HCT116 (cell line): ENCODE results near the gene GPR108. TPM values are rescaled to one million over a fixed set of nuclear protein-coding genes. Genes with fewer than 3 reads are reported as not detected.

Experiments used
- ATAC-seq: fragments of 200-7000 bp; cut with Tn5 transposase; 2 replicates; pipeline ENCODE4 v1.9.1; 2020; ENCODE audit warnings: mild to moderate bottlenecking, moderate library complexity
- BruUV-seq: library from RNA; stranded (reverse); fragments of 400-500 nt; replicated peaks from 2 replicates; lab custom pipeline; 2021; lab: Mats Ljungman, UMichigan
- CTCF ChIA-PET: fragments of 300-600 bp; sonication (Branson Sonifier 250); formaldehyde crosslinking; loops from one replicate; lab custom pipeline; 2021; ENCODE audit warnings: antibody characterized with exemption; lab: Charles Lee
- POLR2A ChIA-PET: fragments of 300-600, 350-600 bp; sonication (Branson Sonifier 250); formaldehyde crosslinking; loops from one replicate; lab custom pipeline; 2021; ENCODE audit warnings: antibody characterized with exemption; lab: Charles Lee
- RAD21 ChIA-PET, 2 experiments: fragments of 300-600 bp; sonication (Branson Sonifier 250); formaldehyde crosslinking; loops; one replicate each; lab custom pipeline; 2023; ENCODE audit warnings: low total read pairs in 2 of 2; ENCODE audit not compliant: uncharacterized antibody in 2 of 2, unreplicated experiment in 2 of 2, low non-redundant PET in 1 of 2; lab: Charles Lee
- DNase-seq: peaks from one replicate; pipeline ENCODE4 v3.0.0-alpha.2; 2010; ENCODE audit warnings: low read depth, low spot score
- H2AFZ ChIP-seq: fragments of 200-600 bp; shearing (Covaris generic), sonication (generic); 2 replicates; pipeline ENCODE4 v1.6.1; 2017; ENCODE audit warnings: low read depth, mixed run types, mixed read lengths, antibody characterized with exemption, low read length; ENCODE audit not compliant: poor library complexity, severe bottlenecking
- H3K27ac ChIP-seq: 2 replicates; pipeline ENCODE4 v1.5.1; 2012; ENCODE audit warnings: low read depth, low read length
- H3K27me3 ChIP-seq: fragments of 200-600 bp; sonication (generic); 2 replicates; pipeline ENCODE4 v1.6.1; 2016; ENCODE audit warnings: mixed run types, low read length, mixed read lengths; ENCODE audit not compliant: insufficient read depth
- H3K36me3 ChIP-seq, 2 experiments: fragments of 200-500 bp in 1 of 2; fragments of 200-600 bp in 1 of 2; sonication (Bioruptor generic) in 1 of 2; sonication (generic) in 1 of 2; 2 replicates each; pipeline versions ENCODE4 v1.5.1 to v1.6.1; 2014 to 2016; ENCODE audit warnings: low read length in 2 of 2, inconsistent platforms in 1 of 2, mixed read lengths in 1 of 2, mixed run types in 1 of 2; ENCODE audit not compliant: insufficient read depth in 2 of 2, control insufficient read depth in 1 of 2
- H3K4me1 ChIP-seq, 2 experiments: fragments of 200-600 bp in 1 of 2; sonication (generic) in 1 of 2; 2 replicates each; pipeline versions ENCODE4 v1.5.1 to v1.6.1; 2012 to 2017; ENCODE audit warnings: low read length in 2 of 2, inconsistent platforms in 1 of 2, mild to moderate bottlenecking in 1 of 2, mixed read lengths in 1 of 2, mixed run types in 1 of 2, moderate library complexity in 1 of 2; ENCODE audit not compliant: insufficient read depth in 2 of 2, control insufficient read depth in 1 of 2
- H3K4me2 ChIP-seq: fragments of 200-600 bp; sonication (generic); 2 replicates; pipeline ENCODE4 v1.6.1; 2017; ENCODE audit warnings: mixed run types, low read length, mixed read lengths
- H3K4me3 ChIP-seq, 2 experiments: fragments of 200-600 bp in 1 of 2; sonication (generic) in 1 of 2; replicated peaks in 1 of 2; 2 replicates each; pipeline ENCODE4 v1.5.1; 2011 to 2016; ENCODE audit warnings: low read length in 2 of 2, control low read depth in 1 of 2, low read depth in 1 of 2, mild to moderate bottlenecking in 1 of 2, mixed read lengths in 1 of 2, mixed run types in 1 of 2
- H3K79me2 ChIP-seq: fragments of 200-600 bp; sonication (generic); 2 replicates; pipeline ENCODE4 v1.6.1; 2017; ENCODE audit warnings: mild to moderate bottlenecking, mixed run types, low read length, moderate library complexity, mixed read lengths; ENCODE audit not compliant: insufficient read depth
- H3K9ac ChIP-seq: fragments of 200-600 bp; sonication (generic); 2 replicates; pipeline ENCODE4 v1.6.1; 2016; ENCODE audit warnings: low read length, mixed read lengths
- H3K9me2 ChIP-seq: fragments of 200-600 bp; sonication (generic), shearing (Covaris generic); 2 replicates; pipeline ENCODE4 v1.6.1; 2017; ENCODE audit warnings: mixed run types, mild to moderate bottlenecking, moderate library complexity; ENCODE audit not compliant: insufficient read depth
- H3K9me3 ChIP-seq, 2 experiments: fragments of 200-500 bp in 1 of 2; fragments of 200-600 bp in 1 of 2; sonication (Bioruptor generic) in 1 of 2; sonication (generic) in 1 of 2; 2 replicates each; pipeline ENCODE4 v1.6.1; 2014 to 2017; ENCODE audit warnings: low read length in 2 of 2, mixed read lengths in 2 of 2, inconsistent platforms in 1 of 2, low read depth in 1 of 2, mild to moderate bottlenecking in 1 of 2, mixed run types in 1 of 2, moderate library complexity in 1 of 2; ENCODE audit not compliant: control insufficient read depth in 1 of 2, insufficient read depth in 1 of 2
- H4K20me1 ChIP-seq: fragments of 200-600 bp; sonication (generic), shearing (Covaris generic); 2 replicates; pipeline ENCODE4 v1.6.1; 2017; ENCODE audit warnings: mixed run types, mild to moderate bottlenecking, moderate library complexity; ENCODE audit not compliant: insufficient read depth
- CBX3 ChIP-seq: IDR thresholded peaks from 2 replicates; pipeline ENCODE4 v1.6.1; 2012; ENCODE audit warnings: low read depth
- CEBPB ChIP-seq: IDR thresholded peaks from 2 replicates; pipeline ENCODE4 v1.6.1; 2012; ENCODE audit warnings: low read depth
- EGR1 ChIP-seq: IDR thresholded peaks from 2 replicates; pipeline ENCODE4 v1.6.1; 2012; ENCODE audit warnings: low read depth
- ELF1 ChIP-seq: IDR thresholded peaks from 2 replicates; pipeline ENCODE4 v1.6.1; 2012; ENCODE audit warnings: low read depth, borderline replicate concordance
- EZH2 ChIP-seq: fragments of 200-600 bp; sonication (generic); IDR thresholded peaks from 2 replicates; pipeline ENCODE4 v1.6.1; 2017; ENCODE audit warnings: antibody characterized with exemption, mixed run types
- FOSL1 ChIP-seq: IDR thresholded peaks from 2 replicates; pipeline ENCODE4 v1.6.1; 2012; ENCODE audit warnings: low read depth
- JUND ChIP-seq: IDR thresholded peaks from 2 replicates; pipeline ENCODE4 v1.6.1; 2012
- POLR2A ChIP-seq: IDR thresholded peaks from 2 replicates; pipeline ENCODE4 v1.7.0; 2011; ENCODE audit warnings: borderline replicate concordance; ENCODE audit not compliant: insufficient read depth, insufficient read length; ENCODE audit errors: extremely low read depth
- REST ChIP-seq: IDR thresholded peaks from 2 replicates; pipeline ENCODE4 v1.6.1; 2012; ENCODE audit warnings: low read depth
- SRF ChIP-seq: IDR thresholded peaks from 2 replicates; pipeline ENCODE4 v1.6.1; 2012; ENCODE audit warnings: low read depth
- TCF7L2 ChIP-seq: IDR thresholded peaks from 2 replicates; pipeline ENCODE4 v1.7.0; 2011; ENCODE audit warnings: borderline replicate concordance, inconsistent platforms; ENCODE audit not compliant: insufficient read depth, insufficient read length; ENCODE audit errors: extremely low read depth
- ZFX ChIP-seq: fragments of 450-650 bp; IDR thresholded peaks from 2 replicates; pipeline ENCODE4 v1.6.1; 2017
- ZNF274 ChIP-seq: fragments of 200-500 bp; sonication (Bioruptor generic); IDR thresholded peaks from 2 replicates; pipeline ENCODE4 v1.6.1; 2014; ENCODE audit warnings: mild to moderate bottlenecking, low read depth, low read length, inconsistent platforms
- intact Hi-C: fragments of 100-400 bp; cut with micrococcal nuclease; formaldehyde crosslinking; loops from 2 replicates; pipeline ENCODE4 v1.10.0; 2022
- total RNA-seq: library from RNA; stranded (reverse); gene quantifications from one replicate; pipeline ENCODE4 v1.2.1, GENCODE V29; 2021; ENCODE audit not compliant: unreplicated experiment

Gene GPR108
- total RNA-seq, 1 experiment from 2014 or later: 75.0 TPM

DNA sequence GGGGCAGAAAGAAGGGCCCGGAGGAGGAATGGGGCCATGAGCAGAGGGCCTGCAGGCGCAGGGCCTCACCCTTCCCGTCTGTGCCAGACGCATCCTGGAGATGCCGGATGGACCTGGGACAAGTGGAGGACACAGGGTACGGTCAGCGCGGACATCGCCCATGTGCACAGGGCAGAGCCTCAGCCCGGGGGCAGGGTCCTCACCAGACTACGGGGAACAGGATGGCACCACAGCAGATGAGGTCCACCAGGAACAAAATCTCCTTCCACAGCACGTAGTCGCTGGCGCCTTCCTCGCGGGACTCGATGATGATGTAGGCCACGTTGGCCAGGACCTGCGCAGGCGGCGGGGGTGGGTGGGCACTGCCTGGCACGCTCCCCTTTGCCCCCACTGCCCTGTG lies 5.6 kb downstream of the GPR108 start:
- BruUV-seq: no TSS peak
- Histone ChIP-seq H3K36me3 (no peaks in the 10 kb centered on the region; a peak in 2 of 4 replicates), H3K4me2 (no peak overlapping the region), H3K79me2 (peaks cover 14% of the 10 kb centered on the region), H3K9ac (no peak overlapping the region), H3K9me2 (no peaks in the 10 kb centered on the region), H3K27me3 (no peaks in the 10 kb centered on the region), H3K27ac (no peak overlapping the region; the same call in 1 of the 2 replicates), H3K4me1 (peaks cover 12 to 25% of the 10 kb centered on the region in 2 experiments), H4K20me1 (no peaks in the 10 kb centered on the region), H3K9me3 (no peaks in the 10 kb centered on the region), H3K4me3 (no peak overlapping the region), H2AFZ (no peak overlapping the region)
- ChIA-PET POLR2A (no interaction called here), RAD21 (no interaction called here), CTCF (no interaction called here)
- intact Hi-C loops: no loop called here
- DNase-seq (no peak), ATAC-seq (no peak)
- TF ChIP-seq ELF1 (no peak), CEBPB (no peak), ZFX (no peak), EZH2 (no peak), EGR1 (no peak), ZNF274 (no peak), SRF (no peak), POLR2A (no peak), FOSL1 (no peak), REST (no peak), TCF7L2 (no peak), CBX3 (no peak), JUND (no peak)
